AG04450 (cell line): Measurements from ENCODE around the gene ARPC3. TPM values are rescaled to one million over a fixed set of nuclear protein-coding genes. Genes with fewer than 3 reads are reported as not detected.

ENCODE experiments used
- CTCF ChIA-PET: fragments of 300-600, 350-600 bp; formaldehyde crosslinking; extraction: SDS; loops from one replicate; lab custom pipeline; 2022; ENCODE audit warnings: antibody characterized with exemption, inconsistent platforms; lab: Charles Lee
- POLR2A ChIA-PET: fragments of 350-600 bp; formaldehyde crosslinking; extraction: SDS; loops from one replicate; lab custom pipeline; 2021; ENCODE audit warnings: antibody characterized with exemption, inconsistent platforms; lab: Yijun Ruan, JAX
- DNase-seq: peaks from one replicate; pipeline ENCODE4 v3.0.0-alpha.2; 2011; ENCODE audit warnings: low read depth, low spot score
- H3K27ac ChIP-seq: one replicate; pipeline ENCODE4 v1.5.1; 2012; ENCODE audit warnings: low read depth, low read length, control low read depth
- H3K27me3 ChIP-seq: one replicate; pipeline ENCODE4 v1.6.0; 2012; ENCODE audit warnings: low read length; ENCODE audit not compliant: control insufficient read depth, insufficient read depth
- H3K4me3 ChIP-seq: 2 replicates; pipeline ENCODE4 v1.5.1; 2011; ENCODE audit warnings: mild to moderate bottlenecking, low read depth, low read length, control low read depth
- H3K9me3 ChIP-seq: 2 replicates; pipeline ENCODE4 v1.5.1; 2012; ENCODE audit warnings: low read length; ENCODE audit not compliant: control insufficient read depth, insufficient read depth
- CTCF ChIP-seq: IDR thresholded peaks from 2 replicates; pipeline ENCODE4 v1.5.1; 2011; ENCODE audit warnings: low read depth, low read length, control low read depth, inconsistent platforms
- polyA plus RNA-seq: library from polyadenylated mRNA; depleted of rRNA; stranded (reverse); fragments of >200 nt; gene quantifications from 2 replicates; pipeline ENCODE4 v1.2.3, GENCODE V29; 2011; rRNA removed
- small RNA-seq: library from RNA; depleted of rRNA; stranded (forward); fragments of <200 nt; gene quantifications from one replicate; pipeline ENCODE3, GENCODE V24; 2012; ENCODE audit warnings: low read depth; ENCODE audit not compliant: insufficient read length

The ARPC3 gene
- polyA plus RNA-seq, 1 experiment: 57.0 TPM

GRCh38 chr12:110403146-110403975 lies 46.8 kb downstream of the ARPC3 start, which contains the start of gene ANAPC7:
Gene ANAPC7, minus strand, starts transcription at chr12:110403708. Its CDS starts 81 bp downstream, at chr12:110403627.
- CTCF ChIA-PET: interaction anchor here (2.7 kb wide), 1 partner anchor 28 kb away, joined by 14 read pairs; no protein-coding TSS in a partner anchor
- DNase-seq: peak; percentile 79
- Histone ChIP-seq H3K27me3 (no peaks in the 10 kb centered on the region), H3K4me3 (peak within 1 kb of the TSS; percentile 92), H3K9me3 (no peaks in the 10 kb centered on the region; the same call in 1 of the 2 replicates), H3K27ac (peak within 1 kb of the TSS; percentile 81)
- POLR2A ChIA-PET: interaction anchor here (0.6 kb wide), 1 partner anchor 10 kb away, joined by 10 read pairs; no protein-coding TSS in a partner anchor
- TF ChIP-seq CTCF: no peak

Small RNA genes lying within 50 kb of the gene (small RNA-seq; reads per million reads assigned to genes)
- not detected for gene RF00278

Other genes with a start within 250 kb of the ARPC3 start
- 139 and 143 TPM in 2 replicates for gene ATP2A2, start 169.1 kb downstream of the ARPC3 start, polyA plus RNA-seq
- gene ANAPC7, start 46.6 kb downstream of the ARPC3 start, polyA plus RNA-seq: 48.7 and 58.8 TPM in 2 replicates
- gene GPN3, start 17.9 kb upstream of the ARPC3 start, polyA plus RNA-seq: 16.8 and 25.6 TPM in 2 replicates
- gene FAM216A, start 18.5 kb upstream of the ARPC3 start, polyA plus RNA-seq: 17.7 and 21.3 TPM in 2 replicates
- gene VPS29, start 51.8 kb upstream of the ARPC3 start, polyA plus RNA-seq: 135 and 170 TPM in 2 replicates
- gene RAD9B, start 52.0 kb upstream of the ARPC3 start, polyA plus RNA-seq: 0.07 and 0.26 TPM in 2 replicates
- gene PPTC7, start 133.0 kb upstream of the ARPC3 start, polyA plus RNA-seq: 9.3 and 11.4 TPM in 2 replicates
- gene TCTN1, start 163.8 kb upstream of the ARPC3 start, polyA plus RNA-seq: 32.7 and 35.4 TPM in 2 replicates
- gene HVCN1, start 238.8 kb upstream of the ARPC3 start, polyA plus RNA-seq: 6.5 and 6.9 TPM in 2 replicates